AG10803 (cell line): ENCODE results near the gene LYRM9.

Experiments used
- DNase-seq: peaks from one replicate; pipeline ENCODE4 v3.0.0; 2010; ENCODE audit warnings: low read depth
- H3K4me3 ChIP-seq: 2 replicates; pipeline ENCODE4 v1.5.1; 2011; ENCODE audit warnings: mild to moderate bottlenecking, low read length, control low read depth
- TF ChIP-seq, protein P1 (sequence below): conservative IDR thresholded peaks from 2 replicates; pipeline ENCODE4 v1.5.1; 2011; ENCODE audit warnings: mild to moderate bottlenecking, low read length, control low read depth, inconsistent platforms

Gene LYRM9

DNA sequence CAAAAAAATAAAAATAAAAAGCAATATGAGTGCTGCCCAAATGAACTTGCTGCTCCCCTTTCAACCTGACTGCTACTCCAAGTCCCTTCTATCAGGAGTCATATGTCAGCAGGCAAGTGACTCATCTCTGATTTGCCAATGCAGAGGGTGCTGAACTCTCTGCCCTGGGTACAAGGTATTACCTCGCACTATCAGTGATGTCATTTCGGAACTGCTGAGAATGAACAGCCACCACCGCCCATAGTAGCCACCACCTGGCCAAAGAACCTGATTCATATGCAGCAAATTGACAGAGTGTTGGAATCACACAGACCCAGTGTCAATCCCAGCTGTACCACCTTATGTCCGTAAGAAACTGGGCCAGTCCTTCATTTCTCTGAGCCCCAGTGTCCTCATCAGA lies 31.2 kb downstream of the LYRM9 start:
- no peak overlapping the region for H3K4me3 ChIP-seq
- TF ChIP-seq, protein P1, sequence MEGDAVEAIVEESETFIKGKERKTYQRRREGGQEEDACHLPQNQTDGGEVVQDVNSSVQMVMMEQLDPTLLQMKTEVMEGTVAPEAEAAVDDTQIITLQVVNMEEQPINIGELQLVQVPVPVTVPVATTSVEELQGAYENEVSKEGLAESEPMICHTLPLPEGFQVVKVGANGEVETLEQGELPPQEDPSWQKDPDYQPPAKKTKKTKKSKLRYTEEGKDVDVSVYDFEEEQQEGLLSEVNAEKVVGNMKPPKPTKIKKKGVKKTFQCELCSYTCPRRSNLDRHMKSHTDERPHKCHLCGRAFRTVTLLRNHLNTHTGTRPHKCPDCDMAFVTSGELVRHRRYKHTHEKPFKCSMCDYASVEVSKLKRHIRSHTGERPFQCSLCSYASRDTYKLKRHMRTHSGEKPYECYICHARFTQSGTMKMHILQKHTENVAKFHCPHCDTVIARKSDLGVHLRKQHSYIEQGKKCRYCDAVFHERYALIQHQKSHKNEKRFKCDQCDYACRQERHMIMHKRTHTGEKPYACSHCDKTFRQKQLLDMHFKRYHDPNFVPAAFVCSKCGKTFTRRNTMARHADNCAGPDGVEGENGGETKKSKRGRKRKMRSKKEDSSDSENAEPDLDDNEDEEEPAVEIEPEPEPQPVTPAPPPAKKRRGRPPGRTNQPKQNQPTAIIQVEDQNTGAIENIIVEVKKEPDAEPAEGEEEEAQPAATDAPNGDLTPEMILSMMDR: no peak
- no peak for DNase-seq

DNA sequence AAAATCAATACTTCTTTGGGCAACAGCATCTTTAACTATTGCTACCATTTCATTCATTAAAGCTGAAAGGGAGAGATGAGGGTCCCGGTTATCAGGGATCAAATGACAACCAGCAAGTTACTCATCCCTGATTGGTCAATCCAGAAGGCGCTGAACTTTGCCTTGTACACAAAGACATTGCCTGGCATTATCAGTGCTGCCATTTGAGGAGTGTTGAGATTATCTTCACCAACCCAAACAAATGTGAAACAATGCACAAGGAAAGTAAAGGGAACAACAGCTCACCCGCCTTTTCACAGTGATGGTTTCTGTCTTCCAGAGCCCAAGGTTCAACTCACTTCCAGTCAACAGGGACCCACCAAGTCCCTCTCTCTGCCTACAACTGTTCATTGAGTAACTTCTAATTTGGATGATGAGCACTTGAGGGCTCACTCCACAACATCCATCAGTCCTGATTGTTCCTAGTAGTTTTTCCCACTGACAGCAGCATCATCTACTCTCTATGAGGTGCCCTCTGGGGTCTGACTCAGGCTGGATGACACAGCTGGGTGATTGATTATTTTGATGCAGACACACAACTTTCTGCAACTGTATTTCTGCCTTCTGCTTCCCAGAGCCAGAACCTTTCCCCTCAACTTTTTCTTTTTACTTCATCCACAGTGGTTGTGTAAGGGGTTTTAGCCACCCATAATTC lies 32.0 kb downstream of the LYRM9 start:
- no peak overlapping the region for H3K4me3 ChIP-seq
- no peak for DNase-seq
- TF ChIP-seq, protein P1: no peak

DNA sequence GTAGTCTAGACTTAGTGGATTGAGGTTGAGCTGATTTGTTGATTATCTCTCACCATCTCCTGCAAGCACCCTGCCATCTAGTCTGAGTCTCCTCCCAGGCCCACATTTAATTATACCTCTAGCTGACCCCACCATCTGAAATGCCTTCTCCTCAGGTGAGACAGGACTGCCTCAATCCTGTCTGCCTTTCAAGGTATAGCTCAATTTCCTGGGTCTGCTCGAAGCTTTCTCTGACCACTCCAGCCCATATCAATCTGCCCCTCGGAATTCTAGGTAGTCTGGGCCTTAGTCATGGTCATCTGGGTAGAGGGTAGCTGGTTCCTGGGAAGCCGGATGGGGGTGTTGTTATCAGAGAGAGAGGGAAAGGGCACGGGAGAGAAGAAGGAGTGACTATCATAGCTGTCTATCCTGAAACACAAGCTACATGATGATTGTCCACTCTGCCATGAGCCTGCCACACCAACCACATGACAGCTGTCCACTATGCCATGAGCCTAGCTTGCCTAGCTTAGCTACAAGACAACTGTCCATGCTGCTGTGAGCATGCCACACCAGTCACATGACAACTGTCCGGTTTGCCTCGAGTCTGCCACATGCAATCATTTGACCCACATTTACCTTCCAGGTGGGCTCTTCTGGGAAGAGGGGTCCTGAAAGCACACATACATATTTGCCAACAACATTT lies 34.4 kb downstream of the LYRM9 start:
- DNase-seq: no peak
- TF ChIP-seq, protein P1: no peak
- no peak overlapping the region for H3K4me3 ChIP-seq

DNA sequence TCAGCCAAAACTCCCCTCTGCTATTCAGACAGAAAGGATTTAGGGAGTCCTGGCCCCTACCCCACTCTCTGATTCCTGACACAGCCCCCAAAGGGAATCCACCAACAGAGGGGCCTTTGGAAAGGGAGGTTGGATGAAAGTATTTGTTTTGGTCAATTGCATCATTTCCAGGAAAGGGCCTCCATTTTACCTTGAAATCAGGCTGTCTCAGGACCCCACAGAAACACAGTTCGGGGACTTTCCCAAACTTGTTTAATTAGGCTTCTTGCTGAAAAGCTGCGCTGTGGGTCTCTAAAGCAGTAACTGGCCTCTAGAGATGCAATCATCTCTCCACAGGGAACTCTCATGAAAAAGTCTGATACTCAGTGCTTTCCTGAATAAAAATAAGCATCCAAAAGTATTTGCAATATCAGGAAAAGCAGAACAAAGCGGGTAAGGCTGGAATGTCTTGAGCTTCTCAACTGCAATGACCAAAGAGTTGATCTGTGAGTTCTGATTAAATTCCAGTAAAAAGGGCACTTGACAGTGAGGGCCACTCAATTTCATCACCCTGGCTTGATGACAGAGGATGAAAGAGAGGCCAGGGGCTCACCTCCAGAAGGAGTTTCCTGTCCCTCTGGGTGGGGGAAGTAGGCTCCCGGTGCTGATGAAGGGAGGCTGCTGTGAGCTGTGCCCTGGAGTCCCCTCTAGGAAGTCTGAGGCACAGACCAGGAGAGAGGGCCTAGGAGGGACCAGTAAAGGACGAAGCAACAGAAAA lies 36.3 kb downstream of the LYRM9 start:
- TF ChIP-seq, protein P1: no peak
- DNase-seq: no peak
- no peak overlapping the region for H3K4me3 ChIP-seq

DNA sequence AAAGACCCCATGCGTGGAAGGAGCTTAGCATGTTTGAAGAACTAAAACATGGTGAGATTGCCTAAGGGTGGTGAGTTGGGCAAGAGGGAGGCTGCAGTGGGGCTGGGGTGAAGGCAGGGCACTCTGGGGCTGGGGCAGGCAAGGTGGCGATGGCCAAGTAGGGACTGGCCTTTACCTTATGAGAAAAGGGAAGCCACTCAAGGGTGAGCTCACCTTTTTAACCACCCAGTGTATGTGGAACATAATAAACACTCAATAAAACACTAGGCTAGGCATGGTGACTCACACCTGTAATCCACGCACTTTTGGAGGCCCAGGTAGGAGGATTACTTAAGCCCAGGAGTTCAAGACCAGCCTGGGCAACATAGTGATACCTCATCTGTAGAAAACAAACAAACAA lies 37.7 kb downstream of the LYRM9 start:
- no peak for DNase-seq
- H3K4me3 ChIP-seq: no peak overlapping the region
- TF ChIP-seq, protein P1: no peak

DNA sequence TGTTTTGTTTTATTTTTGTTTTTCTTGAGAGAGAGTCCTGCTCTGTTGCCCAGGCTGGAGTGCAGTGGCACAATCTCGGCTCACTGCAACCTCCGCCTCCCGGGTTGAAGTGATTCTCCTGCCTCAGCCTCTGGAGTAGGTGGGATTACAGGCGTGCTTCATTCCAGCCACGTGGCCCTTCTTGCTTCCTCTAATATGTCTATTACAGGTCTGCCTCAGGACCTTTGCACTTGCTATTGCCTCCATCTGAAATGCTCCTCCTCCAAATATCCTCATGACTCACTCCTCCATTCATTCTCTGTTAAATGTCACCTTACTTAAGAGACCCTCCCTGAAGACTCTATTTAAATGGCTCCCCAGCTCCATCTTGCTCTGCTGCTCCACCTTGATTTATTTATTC lies 39.0 kb downstream of the LYRM9 start:
- no peak for DNase-seq
- TF ChIP-seq, protein P1: no peak
- no peak overlapping the region for H3K4me3 ChIP-seq

DNA sequence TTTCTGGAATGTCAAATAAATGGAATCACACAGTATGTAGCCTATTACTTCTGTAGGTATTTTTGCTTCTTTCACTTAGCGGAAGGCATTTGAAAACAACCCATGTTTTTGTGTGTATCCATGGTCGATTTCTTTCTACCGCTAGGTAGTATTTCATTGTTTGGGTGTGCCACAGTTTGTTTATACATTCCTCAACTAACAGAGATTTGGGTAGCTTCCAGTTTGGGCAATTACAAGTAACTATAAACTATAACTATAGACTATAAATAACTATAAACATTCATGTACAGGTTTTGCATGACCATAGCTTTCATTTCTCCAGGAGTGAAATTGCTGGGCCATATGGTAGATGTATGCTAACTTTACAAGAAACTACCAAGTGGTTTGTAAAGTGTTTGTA lies 40.1 kb downstream of the LYRM9 start:
- TF ChIP-seq, protein P1: no peak
- H3K4me3 ChIP-seq: no peak overlapping the region
- no peak for DNase-seq
